Osteoblast (primary cell): ENCODE measurements around the gene RPLP2. TPM values are rescaled to one million over a fixed set of nuclear protein-coding genes. Genes with fewer than 3 reads are reported as not detected.

Experiments used
- DNase-seq: peaks from one replicate; pipeline ENCODE4 v3.0.0; 2011; ENCODE audit warnings: low spot score, mixed read lengths; ENCODE audit not compliant: insufficient read length; ENCODE audit errors: missing footprints
- H2AFZ ChIP-seq: 2 replicates; pipeline ENCODE4 v1.6.0; 2011; ENCODE audit warnings: mild to moderate bottlenecking, low read length
- H3K27ac ChIP-seq: 2 replicates; pipeline ENCODE4 v1.5.1; 2011; ENCODE audit warnings: mild to moderate bottlenecking, low read depth, low read length, moderate library complexity
- H3K27me3 ChIP-seq: 2 replicates; pipeline ENCODE4 v1.6.0; 2012; ENCODE audit warnings: mild to moderate bottlenecking, control low read depth, inconsistent platforms, low read length, moderate library complexity; ENCODE audit not compliant: insufficient read depth
- H3K36me3 ChIP-seq: 2 replicates; pipeline ENCODE4 v1.5.1; 2011; ENCODE audit warnings: mild to moderate bottlenecking, low read length, control low read depth, moderate library complexity; ENCODE audit not compliant: insufficient read depth
- H3K4me1 ChIP-seq: 2 replicates; pipeline ENCODE4 v1.5.1; 2011; ENCODE audit warnings: mild to moderate bottlenecking, low read length, control low read depth, moderate library complexity; ENCODE audit not compliant: insufficient read depth
- H3K4me2 ChIP-seq: 2 replicates; pipeline ENCODE4 v1.6.0; 2011; ENCODE audit warnings: mild to moderate bottlenecking, low read length; ENCODE audit not compliant: insufficient read depth
- H3K4me3 ChIP-seq: fragments of 200-600 bp; sonication (generic); 3 replicates; pipeline ENCODE4 v1.5.1; 2012; ENCODE audit warnings: mild to moderate bottlenecking, low read length, inconsistent platforms; ENCODE audit not compliant: insufficient read depth
- H3K79me2 ChIP-seq: 2 replicates; pipeline ENCODE4 v1.6.0; 2012; ENCODE audit warnings: mild to moderate bottlenecking, low read length, control low read depth, inconsistent platforms; ENCODE audit not compliant: insufficient read depth
- H3K9me3 ChIP-seq: 2 replicates; pipeline ENCODE4 v1.5.1; 2011; ENCODE audit warnings: low read depth, low read length, control low read depth
- H4K20me1 ChIP-seq: 2 replicates; pipeline ENCODE4 v1.6.0; 2012; ENCODE audit warnings: mild to moderate bottlenecking, low read length, control low read depth; ENCODE audit not compliant: insufficient read depth
- CTCF ChIP-seq: IDR thresholded peaks from 2 replicates; pipeline ENCODE4 v1.5.1; 2011; ENCODE audit warnings: mild to moderate bottlenecking, low read depth, low read length, moderate library complexity; ENCODE audit errors: extremely low read depth
- total RNA-seq: library from RNA; depleted of rRNA; stranded (reverse); fragments of >200 nt; gene quantifications from 2 replicates; pipeline ENCODE4 v1.2.3, GENCODE V29; 2012

Gene RPLP2
- total RNA-seq, 1 donor, result 386 TPM

DNA sequence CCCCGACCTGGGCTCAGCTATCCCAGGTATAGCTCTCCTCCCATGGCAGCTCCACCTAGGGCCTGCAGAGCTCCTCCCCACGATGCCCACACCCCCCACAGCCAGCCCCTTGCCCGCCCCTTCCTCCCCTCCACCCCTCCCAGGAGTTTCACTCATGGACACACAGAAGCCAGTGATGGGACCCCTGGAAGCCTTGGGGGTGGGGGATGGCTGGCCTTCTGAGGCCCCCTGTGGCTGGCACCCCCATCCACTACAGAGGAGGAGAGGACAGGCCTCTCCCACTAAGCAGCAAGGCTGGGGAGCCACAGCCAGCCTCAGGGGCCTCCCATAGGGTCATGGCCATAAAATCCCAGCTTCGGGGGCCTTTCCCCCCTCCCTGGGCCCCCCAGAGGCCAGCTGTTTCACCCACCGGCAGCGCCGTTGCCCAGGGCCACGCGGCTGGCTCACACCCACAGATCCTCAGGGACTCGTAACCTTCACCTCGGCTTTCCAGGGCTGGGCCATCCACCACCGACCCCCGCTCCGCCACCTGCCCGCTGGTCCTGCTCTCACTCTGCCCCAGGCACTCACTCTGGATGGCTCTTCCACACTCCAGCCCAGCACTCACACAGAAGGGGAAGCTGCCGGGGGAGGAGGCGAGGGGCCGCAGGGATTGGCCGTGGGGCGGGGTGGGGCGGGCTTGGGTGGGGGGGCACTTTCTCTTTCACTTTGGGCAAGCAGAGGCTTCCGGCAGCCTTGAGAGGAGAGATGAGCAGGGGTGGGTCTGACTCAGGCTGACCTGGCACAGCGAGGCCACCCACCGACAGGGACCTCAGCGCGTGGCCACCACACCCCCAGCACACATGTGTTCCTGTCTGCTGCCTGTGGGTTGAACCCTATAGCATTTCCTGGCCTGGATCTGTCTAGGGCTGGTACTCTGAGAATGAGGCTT is 13.9 kb upstream of the RPLP2 start:
- Histone ChIP-seq H3K9me3 (no peaks in the 10 kb centered on the region), H4K20me1 (peaks cover 6% of the 10 kb centered on the region), H3K4me3 (peak overlapping the region; percentile 87), H3K79me2 (peaks cover 4% of the 10 kb centered on the region), H3K27me3 (no peaks in the 10 kb centered on the region), H2AFZ (no peak overlapping the region), H3K27ac (peak overlapping the region; percentile 59), H3K4me2 (peak overlapping the region; percentile 86), H3K4me1 (peaks cover 17% of the 10 kb centered on the region), H3K36me3 (peaks cover 7% of the 10 kb centered on the region)
- no peak for TF ChIP-seq CTCF
- peak; percentile 100 for DNase-seq

DNA sequence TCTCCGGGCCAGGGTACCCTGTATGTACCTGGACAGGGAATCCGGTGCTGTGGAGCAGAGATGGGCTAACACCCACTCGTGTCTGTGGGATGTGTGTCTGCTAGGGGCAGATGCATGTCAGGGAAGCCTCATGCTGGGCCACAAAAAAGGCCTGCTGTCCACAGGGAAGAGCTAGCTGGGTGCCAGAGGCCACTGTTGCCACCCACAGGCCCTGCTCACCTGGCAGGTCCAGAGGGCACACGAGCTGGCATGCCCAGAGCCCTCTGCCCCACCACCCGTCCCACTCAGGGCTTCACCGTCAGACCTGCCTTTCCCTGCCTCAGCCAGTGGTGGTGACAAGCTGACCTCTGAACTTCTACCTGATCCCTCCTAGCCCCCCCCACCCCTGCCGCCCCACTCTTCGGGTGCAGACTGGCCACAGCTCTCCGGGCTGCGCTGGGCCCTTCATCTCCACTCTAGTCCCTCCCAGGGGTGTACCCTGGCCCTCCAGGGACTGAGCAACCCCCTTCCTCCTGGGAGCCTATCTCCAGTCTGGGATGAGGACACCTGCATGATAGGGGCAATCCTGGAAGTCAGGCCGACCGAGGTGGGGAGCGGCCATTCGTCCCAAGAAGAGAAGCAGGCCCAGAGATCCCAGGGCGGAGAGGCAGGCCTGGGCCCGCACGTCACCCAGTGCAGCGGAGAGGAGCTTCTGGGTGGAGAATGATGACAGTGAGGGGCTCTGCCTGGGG is 13.0 kb upstream of the RPLP2 start:
- Histone ChIP-seq H2AFZ (peak overlapping the region; percentile 85), H3K4me1 (peaks cover 17% of the 10 kb centered on the region), H3K27ac (peak overlapping the region; percentile 65), H3K79me2 (peaks cover 4% of the 10 kb centered on the region), H3K9me3 (no peaks in the 10 kb centered on the region), H3K4me3 (peak overlapping the region; percentile 87), H3K4me2 (peak overlapping the region; percentile 86), H4K20me1 (peaks cover 2% of the 10 kb centered on the region), H3K36me3 (peaks cover 12% of the 10 kb centered on the region), H3K27me3 (no peaks in the 10 kb centered on the region)
- TF ChIP-seq CTCF, result no peak
- DNase-seq, result no peak

DNA sequence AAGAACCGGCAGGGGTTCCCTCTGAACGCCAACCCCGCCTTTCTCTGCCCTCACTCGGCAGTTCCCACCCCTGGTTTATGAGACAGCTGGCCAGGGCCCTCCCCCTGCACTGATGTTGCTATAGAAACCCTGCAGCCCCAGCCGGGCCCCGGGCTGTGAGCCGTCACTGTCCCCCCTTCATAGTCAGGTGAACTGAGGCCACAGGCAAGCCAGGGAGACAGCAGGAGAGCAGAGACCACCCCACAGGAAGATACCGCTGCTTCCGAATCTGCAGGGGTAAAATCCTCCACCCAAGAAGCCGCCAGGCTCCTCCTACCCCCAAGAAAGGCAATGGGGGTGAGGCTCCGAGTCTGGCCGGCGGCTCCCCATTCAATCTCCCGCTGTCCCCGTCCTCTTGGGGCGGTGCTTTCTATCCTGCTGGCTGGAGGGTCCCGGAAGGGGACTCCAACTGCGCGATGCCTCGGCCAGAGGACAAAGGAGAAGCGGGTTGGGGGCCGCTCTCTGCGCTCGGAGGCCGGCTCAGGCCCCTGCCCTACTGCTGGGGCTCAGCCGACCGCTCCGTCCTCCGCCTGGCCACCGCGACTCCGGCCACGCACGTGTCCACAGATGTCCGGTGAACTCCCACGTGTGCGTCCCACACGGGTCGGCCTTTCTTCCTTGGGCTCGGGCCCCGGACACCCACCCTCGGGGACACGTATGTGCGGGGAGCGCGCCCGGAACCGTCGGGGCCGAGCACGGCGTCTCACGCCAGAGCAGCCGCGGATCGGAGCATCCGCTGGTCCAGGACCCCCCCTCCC is 12.3 kb upstream of the RPLP2 start:
- H4K20me1 ChIP-seq, result peaks cover 2% of the 10 kb centered on the region

More for the DNA sequence above, 12.3 kb upstream of the RPLP2 start:
- Histone ChIP-seq H3K4me3 (peak overlapping the region; percentile 87), H3K36me3 (peaks cover 20% of the 10 kb centered on the region), H3K27ac (peak overlapping the region; percentile 65), H3K4me2 (peak overlapping the region; percentile 86), H2AFZ (peak overlapping the region; percentile 85), H3K79me2 (peaks cover 4% of the 10 kb centered on the region), H3K27me3 (no peaks in the 10 kb centered on the region), H3K4me1 (peaks cover 17% of the 10 kb centered on the region), H3K9me3 (no peaks in the 10 kb centered on the region)
- peak; percentile 100 for DNase-seq
- TF ChIP-seq CTCF, result no peak
